Thyroid gland (tissue), 4 donors: ENCODE measurements around the gene CLPX. TPM values are rescaled to one million over a fixed set of nuclear protein-coding genes. Genes with fewer than 3 reads are reported as not detected.

ENCODE experiments used
- DNase-seq, 2 donors: peaks; one replicate each; pipeline ENCODE4 v3.0.0-alpha.2; 2019
- H3K27ac ChIP-seq, 3 donors: fragments of 200-600 bp; sonication (generic); 1 replicate in 2 of 3; 2 replicates in 1 of 3; pipeline ENCODE4 v1.5.1; 2016 to 2019; ENCODE audit warnings: mild to moderate bottlenecking in 1 of 3, moderate library complexity in 1 of 3
- H3K27me3 ChIP-seq: fragments of 200-600 bp; sonication (generic); one replicate; pipeline ENCODE4 v1.5.1; 2019
- H3K36me3 ChIP-seq, 2 donors: fragments of 200-600 bp; sonication (generic); one replicate each; pipeline ENCODE4 v1.5.1; 2016 to 2019
- H3K4me1 ChIP-seq, 2 donors: fragments of 200-600 bp; sonication (generic); one replicate each; pipeline ENCODE4 v1.5.1; 2017 to 2019
- H3K4me3 ChIP-seq, 3 donors: fragments of 200-600 bp; sonication (generic); replicated peaks in 1 of 3; 1 replicate in 2 of 3; 2 replicates in 1 of 3; pipeline ENCODE4 v1.5.1; 2016; ENCODE audit warnings: mild to moderate bottlenecking in 1 of 3
- H3K9me3 ChIP-seq: fragments of 200-600 bp; sonication (generic); one replicate; pipeline ENCODE4 v1.5.1; 2017
- CTCF ChIP-seq, 6 experiments: fragments of 200-600 bp in 3 of 6; fragments of 450-650 bp in 3 of 6; sonication (generic) in 3 of 6; IDR thresholded peaks; one replicate each; pipeline ENCODE4 v1.5.1; 2016 to 2019; ENCODE audit warnings: antibody characterized with exemption in 6 of 6, mild to moderate bottlenecking in 2 of 6, inconsistent platforms in 1 of 6, moderate library complexity in 1 of 6
- POLR2A ChIP-seq, 2 donors: fragments of 450-650 bp; IDR thresholded peaks; one replicate each; pipeline ENCODE4 v1.6.1; 2017; ENCODE audit warnings: antibody characterized with exemption in 2 of 2, mild to moderate bottlenecking in 2 of 2, moderate library complexity in 1 of 2
- WGBS, 2 donors: methylation state at CpG; one replicate each; pipeline ENCODE4 v1.1.5; 2017; 5-methylcytosine and 5-hydroxymethylcytosine counted together
- intact Hi-C: fragments of 100-400 bp; cut with DNase I; formaldehyde crosslinking; loops from one replicate; pipeline ENCODE4 v1.15.1; 2023
- total RNA-seq, 4 donors: library from RNA; depleted of rRNA; stranded (reverse); fragments of >200 nt; gene quantifications; one replicate each; pipeline ENCODE4 v1.2.3, GENCODE V29; 2016

CLPX gene
- total RNA-seq, 4 donors from 2014 or later: 37.9 to 57.5 (median 46.4) TPM

- no peak overlapping the region for H3K4me3 ChIP-seq
- no peaks in the 10 kb centered on the region for H3K36me3 ChIP-seq
- intact Hi-C loops: no loop called here
- peak; percentile 52 to 56 for DNase-seq
- WGBS, 2 donors: 37 to 47% methylated on average over 4 of the region's 6 CpGs
- H3K4me1 ChIP-seq: peaks cover 26 to 39% of the 10 kb centered on the region in 2 donors
- TF ChIP-seq CTCF (IDR thresholded peaks at IDR 0.05) (no peak), POLR2A (IDR thresholded peaks at IDR 0.05) (no peak)
- H3K27ac ChIP-seq: peak overlapping the region in 1 of 3 donors; percentile 3
- H3K9me3 ChIP-seq: no peaks in the 10 kb centered on the region
- no peaks in the 10 kb centered on the region for H3K27me3 ChIP-seq
Measured at GRCh38 chr15:65211482-65211982, 26.4 kb upstream of the CLPX start.

- DNase-seq: no peak
- H3K4me3 ChIP-seq: no peak within 1 kb of the TSS
- H3K27ac ChIP-seq: peak within 1 kb of the TSS in 2 of 3 donors; percentile 50 to 58
- no peaks in the 10 kb centered on the region for H3K36me3 ChIP-seq
- intact Hi-C loops: no loop called here
- no peaks in the 10 kb centered on the region for H3K27me3 ChIP-seq
- no peak for TF ChIP-seq POLR2A (IDR thresholded peaks at IDR 0.05)
- no peak for TF ChIP-seq CTCF (IDR thresholded peaks at IDR 0.05)
- no peaks in the 10 kb centered on the region for H3K9me3 ChIP-seq
- 67 to 69% methylated on average over 6 to 8 of the region's 8 CpGs for WGBS, 2 donors
- peaks cover 26 to 39% of the 10 kb centered on the region in 2 donors for H3K4me1 ChIP-seq
Measured at GRCh38 chr15:65210770-65211481, 25.8 kb upstream of the CLPX start, which contains the start of gene CILP. TSS of gene CILP (minus strand) at chr15:65211473. CDS start at chr15:65209755, 1,718 bp downstream.

- peaks cover 26 to 39% of the 10 kb centered on the region in 2 donors for H3K4me1 ChIP-seq
- peak; percentile 37 to 49 for DNase-seq
- H3K36me3 ChIP-seq: no peaks in the 10 kb centered on the region
- H3K4me3 ChIP-seq: no peak overlapping the region
- peak overlapping the region; percentile 50 to 58 (median 53) for H3K27ac ChIP-seq
- no peaks in the 10 kb centered on the region for H3K9me3 ChIP-seq
- intact Hi-C loops: no loop called here
- no peaks in the 10 kb centered on the region for H3K27me3 ChIP-seq
- WGBS, 2 donors: 70 to 72% methylated on average over 17 of the region's 17 CpGs
- TF ChIP-seq CTCF (IDR thresholded peaks at IDR 0.05): no peak
- TF ChIP-seq POLR2A (IDR thresholded peaks at IDR 0.05): no peak
Measured at GRCh38 chr15:65209701-65210643, 24.8 kb upstream of the CLPX start.

GRCh38 chr15:65208647-65209046, 23.5 kb upstream of the CLPX start:
- Histone ChIP-seq H3K27me3 (no peaks in the 10 kb centered on the region), H3K4me3 (no peak overlapping the region), H3K4me1 (peaks cover 26 to 39% of the 10 kb centered on the region in 2 donors), H3K9me3 (no peaks in the 10 kb centered on the region), H3K27ac (no peak overlapping the region), H3K36me3 (no peaks in the 10 kb centered on the region)
- TF ChIP-seq POLR2A (IDR thresholded peaks at IDR 0.05): no peak
- no peak for DNase-seq
- 100% methylated on average over 2 of the region's 2 CpGs for WGBS, 2 donors
- intact Hi-C loops: no loop called here

- no peak for DNase-seq
- Histone ChIP-seq H3K4me1 (peaks cover 25 to 39% of the 10 kb centered on the region in 2 donors), H3K36me3 (no peaks in the 10 kb centered on the region), H3K9me3 (no peaks in the 10 kb centered on the region), H3K27ac (no peak overlapping the region), H3K27me3 (no peaks in the 10 kb centered on the region), H3K4me3 (no peak overlapping the region)
- intact Hi-C loops: no loop called here
- TF ChIP-seq CTCF (IDR thresholded peaks at IDR 0.05) (no peak), POLR2A (IDR thresholded peaks at IDR 0.05) (no peak)
- 80 to 89% methylated on average over 6 of the region's 6 CpGs for WGBS, 2 donors
Measured at GRCh38 chr15:65207280-65207840, 22.2 kb upstream of the CLPX start.
